GM12891 (cell line): Measurements from ENCODE around the gene MS4A13.

ENCODE experiments used
- DNase-seq: peaks from one replicate; pipeline ENCODE4 v3.0.0; 2011; ENCODE audit warnings: low spot score; ENCODE audit not compliant: insufficient read length
- FAIRE-seq: peaks from 2 replicates; lab custom pipeline; 2011; peaks lifted over from hg19 to GRCh38; lab: Jason Lieb, UNC
- PAX5 ChIP-seq: IDR thresholded peaks from 2 replicates; pipeline ENCODE4 v1.6.1; 2011; ENCODE audit warnings: low read length, moderate library complexity, mild to moderate bottlenecking; ENCODE audit not compliant: insufficient read depth, severe bottlenecking
- POLR2A ChIP-seq: IDR thresholded peaks from 2 replicates; pipeline ENCODE4 v1.6.1; 2011; ENCODE audit warnings: low read depth, low read length, control low read depth
- POLR2AphosphoS5 ChIP-seq: IDR thresholded peaks from 2 replicates; pipeline ENCODE4 v1.6.1; 2011; ENCODE audit warnings: low read depth, low read length, control low read depth
- POU2F2 ChIP-seq: IDR thresholded peaks from 2 replicates; pipeline ENCODE4 v1.6.1; 2011; ENCODE audit warnings: low read depth, mild to moderate bottlenecking, control low read depth, low read length, moderate library complexity
- SPI1 ChIP-seq: IDR thresholded peaks from 2 replicates; pipeline ENCODE4 v1.6.1; 2011; ENCODE audit warnings: low read depth, low read length, control low read depth
- TAF1 ChIP-seq: IDR thresholded peaks from 2 replicates; pipeline ENCODE4 v1.6.1; 2011; ENCODE audit warnings: low read depth, low read length, control low read depth

MS4A13 gene

DNA sequence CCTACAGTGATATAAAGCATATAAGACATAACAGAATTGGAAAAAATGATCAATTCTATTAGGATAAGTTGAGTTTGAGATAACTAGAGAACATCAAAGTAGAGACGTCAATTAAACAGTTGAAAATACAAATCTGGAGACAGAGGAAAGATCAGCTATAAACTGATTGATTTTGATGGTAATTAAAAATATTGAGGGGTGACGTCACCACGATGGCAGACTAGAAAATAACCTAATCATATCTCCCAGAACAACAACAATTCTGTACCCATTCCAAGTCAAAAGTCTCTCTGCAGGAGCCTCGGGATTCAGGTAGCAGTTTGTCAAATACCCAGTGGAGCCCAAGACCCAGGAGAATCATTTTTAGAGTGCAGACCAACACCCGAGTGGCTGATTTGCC is 28.9 kb downstream of the MS4A13 start:
- FAIRE-seq (no peak), DNase-seq (no peak)
- TF ChIP-seq PAX5 (no peak), POLR2A (no peak), POLR2AphosphoS5 (no peak), POU2F2 (no peak), SPI1 (no peak), TAF1 (no peak)

DNA sequence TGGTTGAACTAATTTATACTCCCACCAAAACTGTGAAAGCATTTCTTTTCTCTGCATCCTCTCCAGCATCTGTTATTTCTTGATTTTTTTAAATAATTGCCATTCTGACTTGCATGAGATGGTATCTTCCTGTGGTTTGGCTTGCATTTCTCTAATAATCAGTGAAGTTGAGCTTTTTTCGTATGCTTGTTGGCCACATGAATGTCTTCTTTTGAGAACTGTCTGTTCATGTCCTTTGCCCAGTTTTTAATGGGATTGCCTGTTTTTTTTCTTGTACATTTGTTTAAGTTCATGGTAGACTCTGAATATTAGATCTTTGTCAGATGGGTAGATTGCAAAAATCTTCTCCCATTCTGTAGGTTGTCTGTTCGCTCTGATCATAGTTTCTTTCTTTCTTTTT is 46.1 kb downstream of the MS4A13 start:
- FAIRE-seq: no peak
- DNase-seq: no peak
- TF ChIP-seq PAX5: no peak
- no peak for TF ChIP-seq TAF1
- no peak for TF ChIP-seq POLR2AphosphoS5
- TF ChIP-seq POU2F2: no peak
- no peak for TF ChIP-seq POLR2A
- no peak for TF ChIP-seq SPI1

DNA sequence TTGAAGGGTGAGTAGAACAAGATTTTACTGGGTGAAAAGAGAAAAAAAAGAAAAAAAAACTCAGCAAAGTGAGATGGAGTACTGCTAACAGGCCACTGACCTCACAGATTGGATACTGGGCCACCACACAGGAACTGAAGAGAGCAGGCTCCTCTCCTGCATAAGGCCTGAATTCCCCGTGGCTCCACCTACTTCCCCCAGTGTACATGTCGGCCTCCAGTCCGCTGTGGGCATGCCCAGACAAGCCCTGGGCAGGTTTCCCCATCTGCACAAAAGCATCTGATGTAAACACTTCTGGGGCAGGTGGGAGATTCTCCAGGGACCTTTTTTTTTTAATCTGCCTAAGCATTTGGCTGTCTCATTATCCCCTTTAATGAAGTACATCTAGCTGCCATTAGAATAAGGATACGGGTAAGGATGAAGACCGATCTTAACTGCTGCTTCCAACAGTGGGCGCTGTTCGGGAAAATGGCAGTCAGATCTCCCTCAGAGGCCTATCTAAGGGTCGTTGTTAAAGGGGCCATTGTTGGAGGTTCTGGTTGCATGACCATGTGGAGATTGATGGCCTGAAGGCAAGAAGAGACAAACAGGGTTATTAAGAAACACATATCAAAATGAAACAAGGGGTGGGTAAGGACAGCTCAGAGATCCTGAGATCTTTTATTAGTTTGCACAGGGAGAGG is 48.5 kb downstream of the MS4A13 start:
- DNase-seq (no peak), FAIRE-seq (peak; percentile 48)
- 0 out of 2 replicates have a peak, but pooled peaks have one; percentile 14 for TF ChIP-seq POU2F2
- no peak for TF ChIP-seq POLR2A
- no peak for TF ChIP-seq POLR2AphosphoS5
- TF ChIP-seq SPI1: no peak

DNA sequence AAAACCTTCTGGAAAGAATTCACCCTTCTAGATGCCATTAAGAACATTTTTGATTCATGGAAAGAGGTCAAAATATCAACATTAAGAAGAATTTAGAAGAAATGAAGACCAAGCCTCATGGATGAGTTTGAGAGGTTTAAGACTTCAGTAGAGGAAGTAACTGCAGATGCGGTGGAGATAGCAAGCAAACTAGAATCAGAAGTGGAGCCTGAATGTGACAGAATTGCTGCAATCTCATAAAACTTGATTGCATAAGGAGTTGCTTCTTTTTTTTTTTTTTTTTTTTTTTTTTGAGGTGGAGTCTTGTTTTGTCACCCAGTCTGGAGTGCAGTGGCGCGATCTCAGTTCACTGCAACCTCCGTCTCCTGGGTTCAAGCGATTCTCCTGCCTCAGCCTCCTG is 51.6 kb downstream of the MS4A13 start:
- FAIRE-seq (no peak), DNase-seq (no peak)
- no peak for TF ChIP-seq SPI1
- no peak for TF ChIP-seq TAF1
- TF ChIP-seq POLR2AphosphoS5: no peak
- no peak for TF ChIP-seq POLR2A
- no peak for TF ChIP-seq PAX5
- no peak for TF ChIP-seq POU2F2

GRCh38 chr11:60570970-60571369 is 55.8 kb downstream of the MS4A13 start:
- FAIRE-seq (peak; percentile 72), DNase-seq (no peak)
- TF ChIP-seq SPI1 (peak; percentile 93), POLR2AphosphoS5 (no peak), TAF1 (no peak), PAX5 (peak; percentile 67)

- DNase-seq (no peak), FAIRE-seq (no peak)
- no peak for TF ChIP-seq PAX5
- no peak for TF ChIP-seq POLR2AphosphoS5
- TF ChIP-seq TAF1: no peak
- no peak for TF ChIP-seq SPI1
- TF ChIP-seq POU2F2: no peak
- no peak for TF ChIP-seq POLR2A
These were observed 74.4 kb downstream of the MS4A13 start for GRCh38 chr11:60589611-60590010.
